OCI-LY3 (cell line): ENCODE measurements around the gene RER1.
A peak's percentile ranks its signal among the peaks of the same experiment; 100 is the strongest.

Source experiments
- H2AFZ ChIP-seq: fragments of 200-600, 300-600 bp; shearing (Covaris generic); 2 replicates; pipeline ENCODE4 v1.6.0; 2014; ENCODE audit warnings: antibody characterized with exemption, low read depth, low read length
- H3K27ac ChIP-seq: fragments of 200-600, 300-600 bp; sonication (generic); 2 replicates; pipeline ENCODE4 v1.5.1; 2014; ENCODE audit warnings: mild to moderate bottlenecking, low read length, moderate library complexity, mixed read lengths
- H3K27me3 ChIP-seq: fragments of 200-600, 300-600 bp; sonication (generic); 2 replicates; pipeline ENCODE4 v1.6.1; 2014; ENCODE audit warnings: low read depth, low read length, mixed read lengths
- H3K36me3 ChIP-seq: fragments of 200-600, 300-600 bp; sonication (generic); replicated peaks from 2 replicates; pipeline ENCODE3; 2014; ENCODE audit warnings: low read depth, low read length, mixed read lengths
- H3K4me1 ChIP-seq: fragments of 300-600, 200-600 bp; sonication (generic); 2 replicates; pipeline ENCODE4 v1.6.1; 2014; ENCODE audit warnings: low read length, mixed read lengths
- H3K4me2 ChIP-seq: fragments of 200-600, 300-600 bp; sonication (generic); 2 replicates; pipeline ENCODE4 v1.6.1; 2014; ENCODE audit warnings: low read length, mixed read lengths
- H3K4me3 ChIP-seq: fragments of 300-600, 200-600 bp; sonication (generic); 2 replicates; pipeline ENCODE4 v1.5.1; 2014; ENCODE audit warnings: antibody characterized with exemption, mild to moderate bottlenecking, low read length, moderate library complexity
- H3K79me2 ChIP-seq: fragments of 300-600, 200-600 bp; shearing (Covaris generic); 2 replicates; pipeline ENCODE4 v1.6.1; 2014; ENCODE audit warnings: mild to moderate bottlenecking, low read length, mixed read lengths
- H3K9ac ChIP-seq: fragments of 300-600, 200-600 bp; shearing (Covaris generic); 2 replicates; pipeline ENCODE4 v1.6.0; 2014; ENCODE audit warnings: mild to moderate bottlenecking, low read length, moderate library complexity
- H3K9me3 ChIP-seq: fragments of 200-600, 300-600 bp; shearing (Covaris generic); 2 replicates; pipeline ENCODE4 v1.6.1; 2014; ENCODE audit warnings: low read length, mixed read lengths; ENCODE audit not compliant: insufficient read depth
- H4K20me1 ChIP-seq: fragments of 200-600, 300-600 bp; sonication (generic); 2 replicates; pipeline ENCODE4 v1.6.1; 2016; ENCODE audit warnings: low read length, mixed read lengths; ENCODE audit not compliant: insufficient read depth
- CTCF ChIP-seq: fragments of 200-600, 300-600 bp; sonication (generic); IDR thresholded peaks from 2 replicates; pipeline ENCODE4 v1.5.1; 2014; ENCODE audit warnings: antibody characterized with exemption, low read length, low read depth
- EZH2phosphoT487 ChIP-seq: fragments of 200-600 bp; shearing (Covaris generic); IDR thresholded peaks from 2 replicates; pipeline ENCODE4 v1.6.1; 2018; ENCODE audit warnings: antibody characterized with exemption, mixed run types, low read depth

Gene RER1, protein sequence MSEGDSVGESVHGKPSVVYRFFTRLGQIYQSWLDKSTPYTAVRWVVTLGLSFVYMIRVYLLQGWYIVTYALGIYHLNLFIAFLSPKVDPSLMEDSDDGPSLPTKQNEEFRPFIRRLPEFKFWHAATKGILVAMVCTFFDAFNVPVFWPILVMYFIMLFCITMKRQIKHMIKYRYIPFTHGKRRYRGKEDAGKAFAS

GRCh38 chr1:2391041-2391930 is at the start of gene RER1, which contains the start of gene MORN1:
RER1 (plus strand) TSS chr1:2391841; CDS start chr1:2395791, 3,950 bp downstream.
MORN1 (minus strand) TSS chr1:2391554; CDS start chr1:2391533, 21 bp downstream.
- Histone ChIP-seq H4K20me1 (0 out of 2 replicates have a peak, but pooled peaks cover 3% of the 10 kb centered on the region), H3K27ac (peak within 1 kb of the TSS; percentile 31; the same call in 1 of the 2 replicates), H3K4me3 (peak within 1 kb of the TSS; percentile 99), H3K36me3 (peaks cover 22% of the 10 kb centered on the region), H3K9me3 (no peaks in the 10 kb centered on the region), H3K9ac (peak within 1 kb of the TSS; percentile 92), H3K4me2 (peak within 1 kb of the TSS; percentile 98), H2AFZ (no peak within 1 kb of the TSS), H3K79me2 (peaks cover 57% of the 10 kb centered on the region), H3K4me1 (peaks cover 20% of the 10 kb centered on the region), H3K27me3 (no peaks in the 10 kb centered on the region)
- TF ChIP-seq EZH2phosphoT487 (no peak), CTCF (no peak)

DNA sequence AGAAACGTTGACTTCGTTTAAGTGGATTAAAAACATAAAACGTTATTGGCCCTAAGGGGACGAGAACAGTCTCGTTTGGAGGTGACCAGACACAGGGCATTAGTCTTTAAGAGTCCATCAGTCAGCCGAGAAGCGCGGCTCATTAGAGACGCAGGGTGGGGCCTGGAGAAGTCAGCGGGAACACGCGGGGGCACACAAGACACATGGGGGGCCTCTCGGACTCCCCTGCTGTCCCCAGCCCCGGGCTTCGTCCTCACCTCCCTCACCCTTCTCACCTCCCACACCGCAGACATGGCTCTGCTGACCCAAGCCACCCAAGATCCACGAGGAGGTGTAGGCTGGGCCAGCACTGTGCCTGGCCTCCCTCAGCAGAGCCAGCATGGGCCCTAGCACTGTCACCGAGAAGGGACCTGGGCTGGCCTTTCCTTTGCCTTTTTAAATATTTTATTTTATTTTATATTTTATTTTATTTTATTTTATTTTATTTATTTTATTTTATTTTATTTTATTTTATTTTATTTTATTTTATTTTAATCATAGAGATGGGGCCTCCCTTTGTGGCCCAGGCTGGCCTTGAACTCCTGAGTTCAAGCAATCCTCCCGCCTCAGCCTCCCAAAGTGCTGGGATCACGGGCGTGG is 49.1 kb upstream of the RER1 start:
- TF ChIP-seq CTCF (no peak), EZH2phosphoT487 (no peak)
- H2AFZ ChIP-seq = no peak overlapping the region
- H3K9ac ChIP-seq = no peak overlapping the region
- no peak overlapping the region for H3K4me2 ChIP-seq
- no peaks in the 10 kb centered on the region for H3K27me3 ChIP-seq
- no peaks in the 10 kb centered on the region for H3K79me2 ChIP-seq
- H3K9me3 ChIP-seq = no peaks in the 10 kb centered on the region
- H4K20me1 ChIP-seq = no peaks in the 10 kb centered on the region
- H3K4me1 ChIP-seq = no peaks in the 10 kb centered on the region
- H3K27ac ChIP-seq = no peak overlapping the region
- no peaks in the 10 kb centered on the region for H3K36me3 ChIP-seq
- H3K4me3 ChIP-seq = no peak overlapping the region

DNA sequence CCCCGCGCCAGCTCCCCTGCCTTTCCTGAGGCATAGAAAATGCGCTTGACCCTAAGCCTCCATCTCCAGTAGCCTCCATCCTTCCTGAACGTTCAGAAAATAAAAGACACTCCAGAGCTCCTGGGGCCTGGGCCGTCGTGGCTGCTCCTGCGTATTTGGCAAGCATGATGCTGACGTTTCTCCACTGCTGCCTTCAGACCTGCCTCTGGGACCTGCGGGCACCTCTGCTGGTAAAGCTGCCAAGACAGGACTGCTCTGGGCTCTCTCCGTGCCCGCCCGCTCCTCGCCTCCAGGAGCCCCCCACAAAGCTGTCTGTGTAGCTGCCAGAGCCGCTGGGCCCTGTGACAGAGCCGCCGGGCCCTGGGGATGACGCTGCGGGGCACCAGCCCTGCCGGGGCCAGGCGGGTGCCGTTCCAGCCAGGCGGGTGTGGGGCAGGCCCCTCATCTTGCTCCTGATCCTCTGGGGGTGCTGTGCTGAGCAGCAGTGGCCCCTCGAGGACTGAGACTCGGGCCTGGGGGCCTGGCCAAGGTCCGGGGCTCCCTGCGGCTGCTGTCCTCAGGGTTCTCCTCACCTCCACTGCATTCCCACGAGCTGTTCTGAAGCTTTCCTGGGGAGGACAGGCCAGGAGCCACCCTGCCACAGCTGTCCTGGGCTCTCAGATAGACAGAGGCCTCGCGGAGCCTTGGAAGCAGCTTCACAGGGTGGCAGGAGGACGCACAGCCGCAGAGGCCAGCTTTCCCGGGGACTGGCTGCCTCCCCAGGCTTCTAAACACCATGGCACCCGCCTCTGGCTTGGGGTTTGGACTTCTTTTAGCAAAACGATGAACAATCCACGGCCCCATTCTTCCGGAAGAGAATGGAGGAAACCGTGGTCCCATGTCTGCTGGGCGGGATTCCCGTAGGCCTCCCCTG is 48.4 kb upstream of the RER1 start:
- Histone ChIP-seq H3K27me3 (no peaks in the 10 kb centered on the region), H3K27ac (no peak overlapping the region), H4K20me1 (no peaks in the 10 kb centered on the region), H2AFZ (no peak overlapping the region), H3K4me2 (no peak overlapping the region), H3K36me3 (no peaks in the 10 kb centered on the region), H3K79me2 (no peaks in the 10 kb centered on the region), H3K4me3 (no peak overlapping the region), H3K9ac (no peak overlapping the region), H3K4me1 (no peaks in the 10 kb centered on the region), H3K9me3 (no peaks in the 10 kb centered on the region)
- TF ChIP-seq CTCF = no peak
- no peak for TF ChIP-seq EZH2phosphoT487
